Esophagus squamous epithelium (tissue), 5 donors: ENCODE data around the gene MROH2A. TPM values are rescaled to one million over a fixed set of nuclear protein-coding genes. Genes with fewer than 3 reads are reported as not detected.

Source experiments
- DNase-seq: peaks from one replicate; lab custom pipeline; 2025; lab: John Stamatoyannopoulos, UW
- H3K27ac ChIP-seq, 4 donors: fragments of 200-600 bp; sonication (generic); one replicate each; pipeline ENCODE4 v1.5.1; 2016 to 2019; ENCODE audit warnings: mild to moderate bottlenecking in 1 of 4
- H3K27me3 ChIP-seq, 4 donors: fragments of 200-600 bp; sonication (generic); 1 replicate in 3 of 4; 2 replicates in 1 of 4; pipeline versions ENCODE4 v1.5.1 to v1.6.0; 2017 to 2021; ENCODE audit warnings: antibody characterized with exemption in 1 of 4
- H3K36me3 ChIP-seq, 3 donors: fragments of 200-600 bp; sonication (generic); one replicate each; pipeline ENCODE4 v1.5.1; 2016 to 2019
- H3K4me1 ChIP-seq, 3 donors: fragments of 200-600 bp; sonication (generic); one replicate each; pipeline ENCODE4 v1.5.1; 2017 to 2019
- H3K4me3 ChIP-seq, 4 donors: fragments of 200-600 bp; sonication (generic); 1 replicate in 3 of 4; 2 replicates in 1 of 4; pipeline ENCODE4 v1.5.1; 2016 to 2019; ENCODE audit warnings: mild to moderate bottlenecking in 2 of 4, moderate library complexity in 1 of 4
- H3K9me3 ChIP-seq, 3 donors: fragments of 200-600 bp; sonication (generic); one replicate each; pipeline ENCODE4 v1.5.1; 2016 to 2019
- CTCF ChIP-seq, 6 experiments: fragments of 450-650 bp in 4 of 6; fragments of 200-600 bp in 2 of 6; sonication (generic) in 2 of 6; IDR thresholded peaks; one replicate each; pipeline ENCODE4 v1.5.1; 2016 to 2019; ENCODE audit warnings: antibody characterized with exemption in 6 of 6, mild to moderate bottlenecking in 4 of 6, moderate library complexity in 4 of 6
- POLR2A ChIP-seq, 4 donors: fragments of 450-650 bp; IDR thresholded peaks; one replicate each; pipeline ENCODE4 v1.6.1; 2017; ENCODE audit warnings: antibody characterized with exemption in 4 of 4, mild to moderate bottlenecking in 4 of 4, moderate library complexity in 3 of 4
- whole genome bisulfite sequencing, 2 donors: methylation state at CpG; one replicate each; pipeline ENCODE4 v1.1.5; 2018; 5-methylcytosine and 5-hydroxymethylcytosine counted together
- intact Hi-C: fragments of 100-400 bp; cut with DNase I; formaldehyde crosslinking; loops from one replicate; pipeline ENCODE4 v1.15.0; 2022
- total RNA-seq, 4 donors: library from RNA; depleted of rRNA; stranded (reverse); fragments of >200 nt; gene quantifications; one replicate each; pipeline ENCODE4 v1.1.0, GENCODE V29; 2016
- donor health status: DM: yes; HTN: yes; CAD: no.

The MROH2A gene
- total RNA-seq, 4 donors from 2014 or later = under 0.01 to 2.1 (median 0.57) TPM

GRCh38 chr2:233823731-233824121, 45.6 kb downstream of the MROH2A start:
- no peak overlapping the region for H3K4me3 ChIP-seq
- 89% methylated on average over 6 of the region's 8 CpGs; no CpG with 5 or more reads in 1 of the 2 donors for WGBS, 2 donors
- intact Hi-C loops = no loop called here
- H3K27ac ChIP-seq = no peak overlapping the region
- no peak for TF ChIP-seq POLR2A (IDR thresholded peaks at IDR 0.05)
- TF ChIP-seq CTCF (IDR thresholded peaks at IDR 0.05) = no peak
- no peaks in the 10 kb centered on the region for H3K36me3 ChIP-seq
- H3K9me3 ChIP-seq = no peaks in the 10 kb centered on the region
- H3K27me3 ChIP-seq = no peaks in the 10 kb centered on the region
- peaks cover 0 to 5% (median 0%) of the 10 kb centered on the region in 3 donors for H3K4me1 ChIP-seq
- no peak for DNase-seq

GRCh38 chr2:233824373-233824772, 46.2 kb downstream of the MROH2A start:
- TF ChIP-seq CTCF (IDR thresholded peaks at IDR 0.05) (no peak), POLR2A (IDR thresholded peaks at IDR 0.05) (no peak)
- H3K27ac ChIP-seq = no peak overlapping the region
- DNase-seq = no peak

GRCh38 chr2:233828546-233829192, 50.5 kb downstream of the MROH2A start:
- DNase-seq = no peak
- no peaks in the 10 kb centered on the region for H3K9me3 ChIP-seq
- H3K36me3 ChIP-seq = no peaks in the 10 kb centered on the region
- H3K4me3 ChIP-seq = peak overlapping the region in 1 of 4 donors; percentile 35
- TF ChIP-seq CTCF (IDR thresholded peaks at IDR 0.05) (no peak), POLR2A (IDR thresholded peaks at IDR 0.05) (no peak)
- H3K27ac ChIP-seq = no peak overlapping the region
- WGBS, 2 donors = 76 to 77% methylated on average over 8 to 15 of the region's 24 CpGs
- intact Hi-C loops = no loop called here
- H3K4me1 ChIP-seq = peaks cover 0 to 24% (median 5%) of the 10 kb centered on the region in 3 donors
- H3K27me3 ChIP-seq = no peaks in the 10 kb centered on the region

More at GRCh38 chr2:233824373-233824772, 46.2 kb downstream of the MROH2A start:
- WGBS, 2 donors = 80 to 90% methylated on average over 6 to 7 of the region's 7 CpGs
- H3K9me3 ChIP-seq = no peaks in the 10 kb centered on the region
- peaks cover 0 to 7% (median 0%) of the 10 kb centered on the region in 3 donors for H3K4me1 ChIP-seq
- H3K36me3 ChIP-seq = no peaks in the 10 kb centered on the region
- H3K4me3 ChIP-seq = no peak overlapping the region
- intact Hi-C loops = no loop called here
- no peaks in the 10 kb centered on the region for H3K27me3 ChIP-seq

- Histone ChIP-seq H3K36me3 (no peaks in the 10 kb centered on the region), H3K27me3 (no peaks in the 10 kb centered on the region), H3K4me1 (peaks cover 0 to 24% (median 5%) of the 10 kb centered on the region in 3 donors), H3K9me3 (no peaks in the 10 kb centered on the region), H3K4me3 (no peak overlapping the region), H3K27ac (no peak overlapping the region)
- no peak for DNase-seq
- no peak for TF ChIP-seq CTCF (IDR thresholded peaks at IDR 0.05)
- TF ChIP-seq POLR2A (IDR thresholded peaks at IDR 0.05) = no peak
- WGBS, 2 donors = 76 to 91% methylated on average over 8 to 10 of the region's 15 CpGs
- intact Hi-C loops = loop anchor here (5.0 kb wide), 1 partner anchor 377 kb away; no protein-coding TSS in a partner anchor
Observed at GRCh38 chr2:233829193-233830110, 51.3 kb downstream of the MROH2A start.
